Natural killer cell (primary cell): Measurements from ENCODE around the gene ANK2. TPM values are rescaled to one million over a fixed set of nuclear protein-coding genes. Genes with fewer than 3 reads are reported as not detected.

Source experiments
- ATAC-seq, 3 donors: fragments of 150-1000 bp in 2 of 3; fragments of 200-7000 bp in 1 of 3; cut with Tn5 transposase; 1 replicate in 1 of 3; 2 replicates in 2 of 3; pipeline ENCODE4 v1.10.0; 2021; ENCODE audit warnings: mild to moderate bottlenecking in 2 of 3, moderate library complexity in 2 of 3
- DNase-seq, 2 donors: peaks; one replicate each; pipeline versions ENCODE4 v3.0.0 to v3.0.0-alpha.2; 2013 to 2021; ENCODE audit warnings: mixed read lengths in 1 of 2
- H3K27ac ChIP-seq: one replicate; pipeline ENCODE4 v1.5.1; 2013; ENCODE audit warnings: mild to moderate bottlenecking, low read length
- H3K27me3 ChIP-seq: one replicate; pipeline ENCODE4 v1.6.1; 2013; ENCODE audit warnings: low read length; ENCODE audit not compliant: control insufficient read depth, insufficient read depth
- H3K36me3 ChIP-seq: one replicate; pipeline ENCODE4 v1.6.1; 2013; ENCODE audit warnings: low read length; ENCODE audit not compliant: control insufficient read depth, insufficient read depth
- H3K4me1 ChIP-seq: one replicate; pipeline ENCODE4 v1.6.1; 2013; ENCODE audit warnings: low read length; ENCODE audit not compliant: control insufficient read depth, insufficient read depth
- H3K4me3 ChIP-seq: one replicate; pipeline ENCODE4 v1.5.1; 2013; ENCODE audit warnings: low read length
- H3K9me3 ChIP-seq: one replicate; pipeline ENCODE4 v1.6.1; 2013; ENCODE audit warnings: low read length; ENCODE audit not compliant: control insufficient read depth, insufficient read depth
- H3K27ac Mint-ChIP-seq, 2 donors: one replicate each; pipeline ENCODE4 v1.8.0; 2022; ENCODE audit warnings: mild to moderate bottlenecking in 2 of 2, mixed read lengths in 2 of 2, moderate library complexity in 1 of 2
- H3K27me3 Mint-ChIP-seq, 2 donors: one replicate each; pipeline ENCODE4 v1.8.0; 2022; ENCODE audit warnings: low read depth in 2 of 2, mixed read lengths in 2 of 2
- H3K36me3 Mint-ChIP-seq: one replicate; pipeline ENCODE4 v1.8.0; 2022; ENCODE audit warnings: mixed read lengths
- H3K4me1 Mint-ChIP-seq, 2 donors: one replicate each; pipeline ENCODE4 v1.8.0; 2022; ENCODE audit warnings: mixed read lengths in 2 of 2
- H3K4me3 Mint-ChIP-seq: one replicate; pipeline ENCODE4 v1.8.0; 2022; ENCODE audit warnings: mild to moderate bottlenecking, moderate library complexity, mixed read lengths
- H3K9me3 Mint-ChIP-seq, 2 donors: one replicate each; pipeline ENCODE4 v1.8.0; 2022; ENCODE audit warnings: mixed read lengths in 2 of 2
- WGBS: methylation state at CpG from one replicate; pipeline ENCODE4 v1.1.7; 2013; ENCODE audit warnings: missing lambda C conversion rate; ENCODE audit not compliant: insufficient coverage; 5-methylcytosine and 5-hydroxymethylcytosine counted together
- intact Hi-C: fragments of 100-400 bp; cut with micrococcal nuclease; formaldehyde crosslinking; loops from one replicate; pipeline ENCODE4 v1.14.2; 2022
- total RNA-seq, 4 donors: library from RNA; stranded (reverse); fragments of 120-200 nt in 1 of 4; gene quantifications; one replicate each; pipeline versions ENCODE4 v1.2.3 to v1.2.4, GENCODE V29; 2013 to 2022
- TF ChIP-seq, protein P1 (sequence below): fragments of 200-600 bp; IDR thresholded peaks from one replicate; pipeline ENCODE4 v1.8.0; 2022; ENCODE audit warnings: antibody characterized with exemption

ANK2 gene
- total RNA-seq, 3 donors from 2014 or later (not counting 1 experiment from before 2014, with no cell fraction given), result 0.05 TPM; not detected in 2

DNA sequence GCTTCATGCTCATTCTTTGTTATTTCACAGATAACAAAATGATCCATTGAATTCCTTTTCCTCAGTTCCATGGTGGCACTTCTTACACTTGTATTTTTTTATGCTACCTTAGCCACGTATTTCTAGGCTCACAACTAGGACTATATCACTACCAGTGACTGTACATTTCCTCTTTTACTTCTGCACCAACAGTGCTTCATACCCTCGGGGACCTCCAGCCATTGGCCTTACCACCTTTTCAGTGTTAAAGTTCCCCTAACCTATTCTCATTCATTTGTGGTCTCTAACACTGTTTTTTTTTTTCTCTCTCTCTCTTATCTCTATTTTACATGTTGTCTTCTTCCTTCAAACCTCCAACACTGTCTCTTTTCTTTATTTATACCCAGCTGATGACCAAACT, 315.9 kb downstream of the ANK2 start:
- H3K9me3 ChIP-seq, result no peaks in the 10 kb centered on the region
- H3K4me1 ChIP-seq, result no peaks in the 10 kb centered on the region
- TF ChIP-seq, protein P1, sequence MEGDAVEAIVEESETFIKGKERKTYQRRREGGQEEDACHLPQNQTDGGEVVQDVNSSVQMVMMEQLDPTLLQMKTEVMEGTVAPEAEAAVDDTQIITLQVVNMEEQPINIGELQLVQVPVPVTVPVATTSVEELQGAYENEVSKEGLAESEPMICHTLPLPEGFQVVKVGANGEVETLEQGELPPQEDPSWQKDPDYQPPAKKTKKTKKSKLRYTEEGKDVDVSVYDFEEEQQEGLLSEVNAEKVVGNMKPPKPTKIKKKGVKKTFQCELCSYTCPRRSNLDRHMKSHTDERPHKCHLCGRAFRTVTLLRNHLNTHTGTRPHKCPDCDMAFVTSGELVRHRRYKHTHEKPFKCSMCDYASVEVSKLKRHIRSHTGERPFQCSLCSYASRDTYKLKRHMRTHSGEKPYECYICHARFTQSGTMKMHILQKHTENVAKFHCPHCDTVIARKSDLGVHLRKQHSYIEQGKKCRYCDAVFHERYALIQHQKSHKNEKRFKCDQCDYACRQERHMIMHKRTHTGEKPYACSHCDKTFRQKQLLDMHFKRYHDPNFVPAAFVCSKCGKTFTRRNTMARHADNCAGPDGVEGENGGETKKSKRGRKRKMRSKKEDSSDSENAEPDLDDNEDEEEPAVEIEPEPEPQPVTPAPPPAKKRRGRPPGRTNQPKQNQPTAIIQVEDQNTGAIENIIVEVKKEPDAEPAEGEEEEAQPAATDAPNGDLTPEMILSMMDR, result no peak
- ATAC-seq (no peak), DNase-seq (no peak)
- 12% methylated on average over 2 of the region's 2 CpGs for WGBS
- H3K27me3 ChIP-seq, result no peaks in the 10 kb centered on the region
- no peaks in the 10 kb centered on the region for H3K9me3 Mint-ChIP-seq
- no peak overlapping the region for H3K27ac Mint-ChIP-seq
- intact Hi-C loops, result no loop called here
- no peaks in the 10 kb centered on the region for H3K36me3 Mint-ChIP-seq
- no peak overlapping the region for H3K4me3 Mint-ChIP-seq
- H3K27me3 Mint-ChIP-seq, result peaks cover 0 to 15% of the 10 kb centered on the region in 2 donors
- H3K36me3 ChIP-seq, result no peaks in the 10 kb centered on the region
- H3K27ac ChIP-seq, result no peak overlapping the region
- no peak overlapping the region for H3K4me3 ChIP-seq
- no peaks in the 10 kb centered on the region for H3K4me1 Mint-ChIP-seq

DNA sequence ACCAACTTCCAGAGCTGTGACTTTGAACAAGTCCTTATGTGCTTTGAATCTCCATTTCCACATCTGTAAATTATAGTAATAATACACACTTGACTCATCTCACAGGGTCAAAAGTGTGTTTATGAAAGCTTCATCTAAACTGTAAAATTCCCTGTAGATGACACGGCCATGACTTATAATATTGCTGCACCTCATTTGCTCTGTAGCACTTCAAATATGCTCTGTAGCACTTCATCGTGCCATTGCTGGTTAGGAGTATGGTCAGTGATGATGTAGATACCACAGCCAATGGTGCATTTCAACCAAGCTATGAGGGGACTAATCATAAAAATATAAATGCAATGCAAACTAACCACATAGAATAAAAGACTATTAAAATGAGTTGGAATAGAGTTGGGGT, 318.6 kb downstream of the ANK2 start:
- Histone ChIP-seq H3K27ac (no peak overlapping the region), H3K9me3 (no peaks in the 10 kb centered on the region), H3K4me3 (no peak overlapping the region), H3K27me3 (no peaks in the 10 kb centered on the region), H3K36me3 (no peaks in the 10 kb centered on the region), H3K4me1 (no peaks in the 10 kb centered on the region)
- no peaks in the 10 kb centered on the region for H3K9me3 Mint-ChIP-seq
- TF ChIP-seq, protein P1, result no peak
- no peak overlapping the region for H3K4me3 Mint-ChIP-seq
- ATAC-seq, result no peak
- no peak overlapping the region for H3K27ac Mint-ChIP-seq
- no peak for DNase-seq
- 100% methylated on average over 1 of the region's 2 CpGs for WGBS
- intact Hi-C loops, result no loop called here
- H3K36me3 Mint-ChIP-seq, result no peaks in the 10 kb centered on the region
- H3K27me3 Mint-ChIP-seq, result peaks cover 1 to 10% of the 10 kb centered on the region in 2 donors
- H3K4me1 Mint-ChIP-seq, result no peaks in the 10 kb centered on the region

DNA sequence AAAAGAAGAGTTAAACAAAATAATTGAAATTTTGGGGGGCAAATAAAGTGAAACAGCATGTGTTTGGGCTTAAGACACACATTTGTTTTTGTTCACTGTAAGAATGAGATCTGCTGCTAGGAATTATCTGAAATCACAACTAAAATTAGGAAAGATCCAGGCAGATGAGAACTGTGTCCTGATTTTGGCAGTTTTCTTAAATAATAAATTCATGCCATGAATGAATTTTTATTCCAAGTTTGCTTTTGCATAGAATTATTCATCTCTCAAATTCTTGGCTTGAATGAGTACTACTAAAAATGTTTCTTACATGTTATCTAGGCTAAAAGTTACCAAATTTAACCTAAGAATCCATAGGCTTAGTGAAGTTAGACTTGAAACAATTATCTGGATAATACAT, 321.7 kb downstream of the ANK2 start:
- DNase-seq (no peak), ATAC-seq (no peak)
- Mint-ChIP-seq H3K36me3 (no peaks in the 10 kb centered on the region), H3K27me3 (peaks cover 3 to 10% of the 10 kb centered on the region in 2 donors), H3K4me3 (no peak overlapping the region), H3K4me1 (no peaks in the 10 kb centered on the region), H3K27ac (no peak overlapping the region), H3K9me3 (no peaks in the 10 kb centered on the region)
- Histone ChIP-seq H3K4me1 (no peaks in the 10 kb centered on the region), H3K27ac (no peak overlapping the region), H3K4me3 (no peak overlapping the region), H3K9me3 (no peaks in the 10 kb centered on the region), H3K36me3 (no peaks in the 10 kb centered on the region), H3K27me3 (no peaks in the 10 kb centered on the region)
- TF ChIP-seq, protein P1, result no peak
- intact Hi-C loops, result no loop called here

DNA sequence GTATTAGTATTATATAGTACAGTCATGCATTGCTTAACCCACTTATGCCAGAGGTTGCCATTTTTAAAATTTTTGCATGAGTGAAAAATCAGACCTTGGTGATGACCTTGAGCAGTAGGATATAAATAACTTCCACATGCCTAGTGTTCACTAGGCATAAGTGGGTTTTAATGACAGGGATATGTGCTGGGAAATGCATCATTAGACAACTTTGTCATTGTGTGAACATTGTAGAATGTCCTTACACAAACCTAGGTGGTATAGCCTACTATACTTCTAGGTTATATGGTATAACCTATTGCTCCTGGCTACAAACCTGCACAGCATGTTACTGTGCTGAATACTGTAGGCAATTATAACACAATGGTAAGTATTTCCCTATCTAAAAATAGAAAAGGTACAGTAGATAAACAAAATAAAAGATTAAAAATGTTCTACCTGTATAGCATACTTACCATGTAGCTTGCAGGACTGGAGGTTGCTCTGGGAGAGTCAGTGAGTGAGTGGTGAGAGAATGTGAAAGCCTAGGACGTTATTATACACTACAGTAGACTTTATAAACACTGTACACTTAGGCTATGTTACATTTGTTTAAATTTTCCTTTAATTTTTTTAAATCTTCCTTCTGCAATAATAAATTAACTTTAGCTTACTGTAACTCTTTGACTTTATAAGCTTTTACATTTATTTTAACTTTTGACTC, 326.7 kb downstream of the ANK2 start:
- Mint-ChIP-seq H3K4me3 (no peak overlapping the region), H3K36me3 (no peaks in the 10 kb centered on the region), H3K4me1 (no peaks in the 10 kb centered on the region), H3K9me3 (no peaks in the 10 kb centered on the region), H3K27ac (no peak overlapping the region), H3K27me3 (peaks cover 10 to 11% of the 10 kb centered on the region in 2 donors)
- Histone ChIP-seq H3K27me3 (no peaks in the 10 kb centered on the region), H3K27ac (no peak overlapping the region), H3K4me3 (no peak overlapping the region), H3K4me1 (no peaks in the 10 kb centered on the region), H3K9me3 (no peaks in the 10 kb centered on the region), H3K36me3 (no peaks in the 10 kb centered on the region)
- no CpG with 5 or more reads among the region's 1 CpG for WGBS
- TF ChIP-seq, protein P1, result no peak
- DNase-seq, result no peak
- ATAC-seq, result no peak
- intact Hi-C loops, result no loop called here
